AG09309 (cell line): ENCODE results near the gene REG4.

Experiments
- DNase-seq: peaks from one replicate; pipeline ENCODE4 v3.0.0-alpha.2; 2010; ENCODE audit warnings: low read depth
- H3K4me3 ChIP-seq: 2 replicates; pipeline ENCODE4 v1.5.1; 2011; ENCODE audit warnings: mild to moderate bottlenecking, low read depth, low read length, moderate library complexity; ENCODE audit not compliant: control insufficient read depth
- TF ChIP-seq, protein P1 (sequence below): IDR thresholded peaks from 2 replicates; pipeline ENCODE4 v1.5.1; 2011; ENCODE audit warnings: mild to moderate bottlenecking, low read depth, low read length, inconsistent platforms; ENCODE audit not compliant: insufficient read depth, control insufficient read depth; ENCODE audit errors: missing control alignments

Gene REG4

DNA sequence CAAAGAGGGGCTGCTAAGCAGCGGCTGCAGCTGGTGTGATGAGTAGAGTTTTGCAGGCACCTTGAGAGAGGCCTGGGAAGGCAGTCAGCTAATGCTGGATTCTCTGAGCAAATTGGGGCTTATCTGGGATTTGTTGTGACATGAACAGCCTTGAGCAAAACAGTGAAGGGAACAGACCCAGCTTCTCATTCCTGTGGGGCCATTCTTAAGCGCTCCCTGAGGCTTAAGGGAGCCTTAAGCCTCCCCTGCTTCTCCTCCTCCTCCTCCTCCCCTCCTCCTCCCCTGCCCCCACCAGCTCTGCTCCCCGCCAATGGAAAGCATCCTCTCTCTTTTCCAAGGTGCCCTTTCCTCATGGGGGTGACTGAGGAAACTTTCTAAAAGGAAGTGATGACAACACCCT lies 63.8 kb downstream of the REG4 start:
- H3K4me3 ChIP-seq = no peak overlapping the region
- DNase-seq = no peak
- TF ChIP-seq, protein P1, sequence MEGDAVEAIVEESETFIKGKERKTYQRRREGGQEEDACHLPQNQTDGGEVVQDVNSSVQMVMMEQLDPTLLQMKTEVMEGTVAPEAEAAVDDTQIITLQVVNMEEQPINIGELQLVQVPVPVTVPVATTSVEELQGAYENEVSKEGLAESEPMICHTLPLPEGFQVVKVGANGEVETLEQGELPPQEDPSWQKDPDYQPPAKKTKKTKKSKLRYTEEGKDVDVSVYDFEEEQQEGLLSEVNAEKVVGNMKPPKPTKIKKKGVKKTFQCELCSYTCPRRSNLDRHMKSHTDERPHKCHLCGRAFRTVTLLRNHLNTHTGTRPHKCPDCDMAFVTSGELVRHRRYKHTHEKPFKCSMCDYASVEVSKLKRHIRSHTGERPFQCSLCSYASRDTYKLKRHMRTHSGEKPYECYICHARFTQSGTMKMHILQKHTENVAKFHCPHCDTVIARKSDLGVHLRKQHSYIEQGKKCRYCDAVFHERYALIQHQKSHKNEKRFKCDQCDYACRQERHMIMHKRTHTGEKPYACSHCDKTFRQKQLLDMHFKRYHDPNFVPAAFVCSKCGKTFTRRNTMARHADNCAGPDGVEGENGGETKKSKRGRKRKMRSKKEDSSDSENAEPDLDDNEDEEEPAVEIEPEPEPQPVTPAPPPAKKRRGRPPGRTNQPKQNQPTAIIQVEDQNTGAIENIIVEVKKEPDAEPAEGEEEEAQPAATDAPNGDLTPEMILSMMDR = no peak

DNA sequence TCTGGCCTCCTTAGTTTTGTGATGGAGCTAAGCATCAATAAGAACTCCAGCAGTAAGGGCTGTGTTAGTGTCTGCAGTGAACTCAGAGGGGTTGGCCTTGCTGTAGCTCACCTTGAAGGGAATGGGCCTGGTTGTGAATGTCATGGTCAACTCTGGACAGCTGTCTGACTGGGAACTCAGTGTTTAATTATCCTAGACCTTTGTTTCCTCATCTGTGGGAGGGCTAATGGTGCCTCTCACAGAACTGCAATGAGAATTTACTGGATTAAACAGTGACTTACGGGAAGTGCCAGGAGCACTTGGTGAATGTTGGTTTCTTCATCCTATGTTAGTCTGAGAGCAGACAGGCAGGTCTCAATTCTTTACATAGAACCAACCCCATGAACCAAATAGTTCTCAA lies 66.2 kb downstream of the REG4 start:
- H3K4me3 ChIP-seq = no peak overlapping the region
- no peak for DNase-seq
- TF ChIP-seq, protein P1 = no peak

DNA sequence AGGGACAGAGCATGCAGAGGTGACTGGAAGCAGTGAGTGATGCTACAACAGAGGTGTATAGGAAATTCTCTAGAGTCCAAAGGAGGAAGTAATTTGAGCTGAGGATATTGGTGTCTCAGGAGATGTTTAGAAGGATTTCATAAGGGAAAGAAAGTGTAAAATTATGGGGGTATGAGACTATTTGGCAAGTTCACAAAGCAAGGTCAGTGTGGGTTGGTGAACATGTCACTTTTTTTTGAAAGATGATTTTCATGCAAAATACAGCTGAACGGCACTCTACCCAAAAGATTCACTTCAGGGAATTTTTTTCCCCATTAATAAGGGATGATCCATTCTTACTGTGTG lies 66.7 kb downstream of the REG4 start:
- no peak for DNase-seq
- TF ChIP-seq, protein P1 = no peak
- no peak overlapping the region for H3K4me3 ChIP-seq
